RWPE2 (cell line): ENCODE data around the gene HK2.

ENCODE experiments used
- ATAC-seq: fragments of 200-7000 bp; cut with Tn5 transposase; 3 replicates; pipeline ENCODE4 v1.9.1; 2021; ENCODE audit warnings: low read depth
- DNase-seq: peaks from one replicate; pipeline ENCODE4 v3.0.0-alpha.2; 2020; ENCODE audit warnings: low spot score
- H3K27ac ChIP-seq: fragments of 450-650 bp; 2 replicates; pipeline ENCODE4 v1.5.1; 2017; ENCODE audit warnings: mild to moderate bottlenecking; ENCODE audit not compliant: poor library complexity, severe bottlenecking
- H3K27me3 ChIP-seq: fragments of 250-450 bp; sonication (Bioruptor Pico); 2 replicates; pipeline ENCODE4 v1.5.1; 2021; ENCODE audit warnings: mild to moderate bottlenecking, moderate library complexity; ENCODE audit not compliant: insufficient read depth, poor library complexity, severe bottlenecking
- H3K36me3 ChIP-seq: fragments of 250-450 bp; sonication (Bioruptor Pico); 2 replicates; pipeline ENCODE4 v1.5.1; 2020; ENCODE audit warnings: low read depth, mild to moderate bottlenecking, moderate library complexity
- H3K4me1 ChIP-seq: fragments of 250-450 bp; sonication (Bioruptor Pico); 2 replicates; pipeline ENCODE4 v1.5.1; 2021; ENCODE audit warnings: mild to moderate bottlenecking, moderate library complexity; ENCODE audit not compliant: insufficient read depth, poor library complexity, severe bottlenecking
- H3K4me3 ChIP-seq: fragments of 250-450 bp; sonication (Bioruptor Pico); 2 replicates; pipeline ENCODE4 v1.5.1; 2021; ENCODE audit warnings: mild to moderate bottlenecking, moderate library complexity; ENCODE audit not compliant: severe bottlenecking
- H3K9me3 ChIP-seq: fragments of 250-450 bp; sonication (Bioruptor Pico); 2 replicates; pipeline ENCODE4 v1.5.1; 2021; ENCODE audit warnings: mild to moderate bottlenecking, moderate library complexity; ENCODE audit not compliant: severe bottlenecking
- CTCF ChIP-seq: fragments of 450-650 bp; IDR thresholded peaks from one replicate; pipeline ENCODE4 v1.5.1; 2017; ENCODE audit warnings: mild to moderate bottlenecking, moderate library complexity; ENCODE audit not compliant: poor library complexity, severe bottlenecking

The HK2 gene

GRCh38 chr2:74835831-74836674 is 2.1 kb downstream of the HK2 start:
- no peaks in the 10 kb centered on the region for H3K27me3 ChIP-seq
- peak overlapping the region; percentile 54 for H3K4me3 ChIP-seq
- H3K9me3 ChIP-seq, result no peaks in the 10 kb centered on the region
- H3K36me3 ChIP-seq, result peaks cover 11% of the 10 kb centered on the region; the same call in 1 of the 2 replicates
- TF ChIP-seq CTCF, result peak; percentile 81
- H3K27ac ChIP-seq, result peak overlapping the region; percentile 77
- ATAC-seq (no peak), DNase-seq (no peak)
- peaks cover 9% of the 10 kb centered on the region for H3K4me1 ChIP-seq

GRCh38 chr2:74836675-74837401 is 2.9 kb downstream of the HK2 start:
- no peak overlapping the region for H3K27ac ChIP-seq
- H3K4me1 ChIP-seq, result peaks cover 11% of the 10 kb centered on the region
- DNase-seq, result no peak
- peak; percentile 47 for TF ChIP-seq CTCF
- peaks cover 11% of the 10 kb centered on the region; the same call in 1 of the 2 replicates for H3K36me3 ChIP-seq
- no peak for ATAC-seq
- H3K4me3 ChIP-seq, result peak overlapping the region; percentile 54
- no peaks in the 10 kb centered on the region for H3K27me3 ChIP-seq
- H3K9me3 ChIP-seq, result no peaks in the 10 kb centered on the region

- no peak for ATAC-seq
- Histone ChIP-seq H3K9me3 (no peaks in the 10 kb centered on the region), H3K4me1 (peaks cover 55% of the 10 kb centered on the region), H3K4me3 (no peak overlapping the region), H3K27ac (peak overlapping the region; percentile 95), H3K27me3 (no peaks in the 10 kb centered on the region), H3K36me3 (peaks cover 10% of the 10 kb centered on the region)
- no peak for DNase-seq
- TF ChIP-seq CTCF, result no peak
Measured at GRCh38 chr2:74841641-74842040, 7.7 kb downstream of the HK2 start.

- Histone ChIP-seq H3K27ac (peak overlapping the region; percentile 95), H3K9me3 (no peaks in the 10 kb centered on the region), H3K36me3 (peaks cover 5% of the 10 kb centered on the region; the same call in 1 of the 2 replicates), H3K4me1 (peaks cover 66% of the 10 kb centered on the region), H3K4me3 (no peak overlapping the region), H3K27me3 (no peaks in the 10 kb centered on the region)
- TF ChIP-seq CTCF, result no peak
- DNase-seq, result no peak
- peak; percentile 22; the same call in 1 of the 3 replicates for ATAC-seq
Measured at GRCh38 chr2:74843433-74843832, 9.5 kb downstream of the HK2 start.
